RWPE2 (cell line): ENCODE measurements around the gene TMEM178B.
"Not testable (repeated sequence)": the region's sequence is repeated elsewhere in the genome, so short reads cannot be mapped to it uniquely, and the experiment has no call there.

Experiments used
- ATAC-seq: fragments of 200-7000 bp; cut with Tn5 transposase; 3 replicates; pipeline ENCODE4 v1.9.1; 2021; ENCODE audit warnings: low read depth
- DNase-seq: peaks from one replicate; pipeline ENCODE4 v3.0.0-alpha.2; 2020; ENCODE audit warnings: low spot score
- H3K27ac ChIP-seq: fragments of 450-650 bp; 2 replicates; pipeline ENCODE4 v1.5.1; 2017; ENCODE audit warnings: mild to moderate bottlenecking; ENCODE audit not compliant: poor library complexity, severe bottlenecking
- H3K27me3 ChIP-seq: fragments of 250-450 bp; sonication (Bioruptor Pico); 2 replicates; pipeline ENCODE4 v1.5.1; 2021; ENCODE audit warnings: mild to moderate bottlenecking, moderate library complexity; ENCODE audit not compliant: insufficient read depth, poor library complexity, severe bottlenecking
- H3K36me3 ChIP-seq: fragments of 250-450 bp; sonication (Bioruptor Pico); 2 replicates; pipeline ENCODE4 v1.5.1; 2020; ENCODE audit warnings: low read depth, mild to moderate bottlenecking, moderate library complexity
- H3K4me1 ChIP-seq: fragments of 250-450 bp; sonication (Bioruptor Pico); 2 replicates; pipeline ENCODE4 v1.5.1; 2021; ENCODE audit warnings: mild to moderate bottlenecking, moderate library complexity; ENCODE audit not compliant: insufficient read depth, poor library complexity, severe bottlenecking
- H3K4me3 ChIP-seq: fragments of 250-450 bp; sonication (Bioruptor Pico); 2 replicates; pipeline ENCODE4 v1.5.1; 2021; ENCODE audit warnings: mild to moderate bottlenecking, moderate library complexity; ENCODE audit not compliant: severe bottlenecking
- H3K9me3 ChIP-seq: fragments of 250-450 bp; sonication (Bioruptor Pico); 2 replicates; pipeline ENCODE4 v1.5.1; 2021; ENCODE audit warnings: mild to moderate bottlenecking, moderate library complexity; ENCODE audit not compliant: severe bottlenecking
- TF ChIP-seq, protein P1 (sequence below): fragments of 450-650 bp; IDR thresholded peaks from one replicate; pipeline ENCODE4 v1.5.1; 2017; ENCODE audit warnings: mild to moderate bottlenecking, moderate library complexity; ENCODE audit not compliant: poor library complexity, severe bottlenecking

Gene TMEM178B

GRCh38 chr7:141045842-141046620 is 27.8 kb upstream of the TMEM178B start:
- no peak for ATAC-seq
- no peak for DNase-seq
- H3K27me3 ChIP-seq: no peaks in the 10 kb centered on the region
- TF ChIP-seq, protein P1, sequence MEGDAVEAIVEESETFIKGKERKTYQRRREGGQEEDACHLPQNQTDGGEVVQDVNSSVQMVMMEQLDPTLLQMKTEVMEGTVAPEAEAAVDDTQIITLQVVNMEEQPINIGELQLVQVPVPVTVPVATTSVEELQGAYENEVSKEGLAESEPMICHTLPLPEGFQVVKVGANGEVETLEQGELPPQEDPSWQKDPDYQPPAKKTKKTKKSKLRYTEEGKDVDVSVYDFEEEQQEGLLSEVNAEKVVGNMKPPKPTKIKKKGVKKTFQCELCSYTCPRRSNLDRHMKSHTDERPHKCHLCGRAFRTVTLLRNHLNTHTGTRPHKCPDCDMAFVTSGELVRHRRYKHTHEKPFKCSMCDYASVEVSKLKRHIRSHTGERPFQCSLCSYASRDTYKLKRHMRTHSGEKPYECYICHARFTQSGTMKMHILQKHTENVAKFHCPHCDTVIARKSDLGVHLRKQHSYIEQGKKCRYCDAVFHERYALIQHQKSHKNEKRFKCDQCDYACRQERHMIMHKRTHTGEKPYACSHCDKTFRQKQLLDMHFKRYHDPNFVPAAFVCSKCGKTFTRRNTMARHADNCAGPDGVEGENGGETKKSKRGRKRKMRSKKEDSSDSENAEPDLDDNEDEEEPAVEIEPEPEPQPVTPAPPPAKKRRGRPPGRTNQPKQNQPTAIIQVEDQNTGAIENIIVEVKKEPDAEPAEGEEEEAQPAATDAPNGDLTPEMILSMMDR: no peak
- H3K4me3 ChIP-seq: no peak overlapping the region
- H3K4me1 ChIP-seq: no peaks in the 10 kb centered on the region
- H3K9me3 ChIP-seq: no peaks in the 10 kb centered on the region
- H3K36me3 ChIP-seq: no peaks in the 10 kb centered on the region
- no peak overlapping the region for H3K27ac ChIP-seq

DNA sequence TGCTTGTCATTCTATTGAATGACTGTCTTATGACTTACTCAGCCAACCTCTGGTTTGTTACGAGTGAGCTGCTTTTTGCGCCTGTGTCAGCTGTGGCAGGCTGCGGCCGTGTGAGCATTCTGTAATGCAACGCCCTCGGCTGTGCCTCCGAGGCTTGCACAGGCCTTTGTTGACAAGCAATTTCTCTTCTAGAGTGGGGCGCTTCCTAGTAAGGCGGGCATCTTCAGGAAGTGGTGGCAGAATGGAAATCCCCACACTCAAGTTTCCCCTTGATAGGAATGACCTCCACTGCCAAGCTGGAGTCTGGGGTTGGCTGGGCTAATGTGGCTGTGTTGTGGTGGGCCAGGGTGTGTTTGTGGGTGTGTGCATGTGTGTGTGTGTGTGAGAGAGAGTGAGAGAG is 20.2 kb upstream of the TMEM178B start:
- Histone ChIP-seq H3K9me3 (no peaks in the 10 kb centered on the region), H3K4me1 (no peaks in the 10 kb centered on the region), H3K36me3 (no peaks in the 10 kb centered on the region), H3K4me3 (no peak overlapping the region), H3K27ac (no peak overlapping the region), H3K27me3 (no peaks in the 10 kb centered on the region)
- DNase-seq (no peak), ATAC-seq (no peak)
- TF ChIP-seq, protein P1: no peak

- ATAC-seq (no peak), DNase-seq (no peak)
- Histone ChIP-seq H3K36me3 (no peaks in the 10 kb centered on the region), H3K27ac (no peak overlapping the region), H3K9me3 (no peaks in the 10 kb centered on the region), H3K4me3 (no peak overlapping the region), H3K27me3 (no peaks in the 10 kb centered on the region), H3K4me1 (no peaks in the 10 kb centered on the region)
- TF ChIP-seq, protein P1: no peak
These were observed 18.7 kb upstream of the TMEM178B start for GRCh38 chr7:141055146-141055545.

- Histone ChIP-seq H3K9me3 (no peaks in the 10 kb centered on the region), H3K27me3 (no peaks in the 10 kb centered on the region), H3K36me3 (no peaks in the 10 kb centered on the region), H3K27ac (no peak overlapping the region), H3K4me1 (no peaks in the 10 kb centered on the region), H3K4me3 (no peak overlapping the region)
- ATAC-seq (no peak), DNase-seq (no peak)
- TF ChIP-seq, protein P1: no peak
These were observed 16.1 kb upstream of the TMEM178B start for GRCh38 chr7:141057788-141058187.

DNA sequence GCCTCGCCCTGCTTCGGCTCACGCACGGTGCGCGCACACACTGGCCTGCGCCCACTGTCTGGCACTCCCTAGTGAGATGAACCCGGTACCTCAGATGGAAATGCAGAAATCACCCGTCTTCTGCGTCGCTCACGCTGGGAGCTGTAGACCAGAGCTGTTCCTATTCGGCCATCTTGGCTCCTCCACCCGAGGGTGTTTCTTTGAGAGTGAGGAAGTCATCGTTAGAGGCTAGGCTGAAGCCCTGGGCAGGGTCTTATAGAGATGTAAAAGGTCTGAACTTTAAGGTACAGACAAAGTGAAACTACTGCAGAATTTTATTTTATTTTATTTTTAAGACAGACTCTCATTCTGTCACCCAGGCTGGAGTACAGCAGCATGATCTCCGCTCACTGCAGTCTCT is 6.0 kb upstream of the TMEM178B start:
- H3K27ac ChIP-seq, ATAC-seq, H3K36me3 ChIP-seq, H3K4me1 ChIP-seq, DNase-seq, H3K9me3 ChIP-seq: not testable (repeated sequence)
- Histone ChIP-seq H3K27me3 (peaks cover 23% of the 10 kb centered on the region), H3K4me3 (peak overlapping the region; percentile 7)
